GM21367 (cell line): Measurements from ENCODE around the gene LPIN3.

Experiments
- ATAC-seq: cut with Tn5 transposase; IDR thresholded peaks from one replicate; pipeline ENCODE4 v1.9.1; 2021; ENCODE audit not compliant: unreplicated experiment

LPIN3 gene

DNA sequence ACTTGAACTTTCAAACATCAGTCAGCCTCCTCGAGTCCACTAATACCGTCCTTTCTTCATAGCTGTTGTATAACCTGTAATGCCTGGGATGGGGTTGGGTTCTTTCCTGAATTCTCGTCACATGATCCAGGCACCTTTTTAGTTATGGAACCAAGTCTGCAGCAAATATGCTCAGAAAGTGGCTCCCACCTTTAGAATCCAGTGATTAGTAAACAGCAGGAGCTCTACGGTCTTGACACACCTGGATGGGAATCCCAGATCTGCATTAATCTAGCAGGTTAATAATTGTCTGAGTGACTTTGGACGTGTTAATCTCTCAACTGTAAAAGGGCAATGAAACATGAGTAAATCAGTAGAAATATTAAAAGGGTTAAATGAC lies 22.4 kb upstream of the LPIN3 start:
- ATAC-seq = no peak

DNA sequence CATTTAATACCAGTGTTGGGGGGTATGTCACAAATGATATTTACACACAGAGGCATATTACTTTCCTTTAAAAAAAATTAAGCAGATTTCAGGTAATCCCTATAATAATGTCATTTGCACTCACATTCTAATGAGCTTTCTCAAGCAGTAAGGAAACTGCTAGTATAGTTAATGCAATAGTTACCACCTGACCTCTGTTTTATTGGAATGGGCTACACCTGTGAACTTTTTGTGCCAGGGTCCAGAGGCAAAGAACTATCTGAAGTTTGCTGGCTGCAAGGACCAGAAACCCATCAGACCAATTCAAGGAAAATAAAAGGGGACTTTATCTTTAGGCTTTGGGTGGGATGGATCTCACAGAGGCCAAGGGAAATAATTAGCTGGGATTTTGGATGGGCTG lies 20.2 kb upstream of the LPIN3 start:
- no peak for ATAC-seq

- ATAC-seq = no peak
Measured at GRCh38 chr20:41320976-41321375, 19.6 kb upstream of the LPIN3 start.

- no peak for ATAC-seq
Measured at GRCh38 chr20:41327178-41327577, 13.4 kb upstream of the LPIN3 start.

DNA sequence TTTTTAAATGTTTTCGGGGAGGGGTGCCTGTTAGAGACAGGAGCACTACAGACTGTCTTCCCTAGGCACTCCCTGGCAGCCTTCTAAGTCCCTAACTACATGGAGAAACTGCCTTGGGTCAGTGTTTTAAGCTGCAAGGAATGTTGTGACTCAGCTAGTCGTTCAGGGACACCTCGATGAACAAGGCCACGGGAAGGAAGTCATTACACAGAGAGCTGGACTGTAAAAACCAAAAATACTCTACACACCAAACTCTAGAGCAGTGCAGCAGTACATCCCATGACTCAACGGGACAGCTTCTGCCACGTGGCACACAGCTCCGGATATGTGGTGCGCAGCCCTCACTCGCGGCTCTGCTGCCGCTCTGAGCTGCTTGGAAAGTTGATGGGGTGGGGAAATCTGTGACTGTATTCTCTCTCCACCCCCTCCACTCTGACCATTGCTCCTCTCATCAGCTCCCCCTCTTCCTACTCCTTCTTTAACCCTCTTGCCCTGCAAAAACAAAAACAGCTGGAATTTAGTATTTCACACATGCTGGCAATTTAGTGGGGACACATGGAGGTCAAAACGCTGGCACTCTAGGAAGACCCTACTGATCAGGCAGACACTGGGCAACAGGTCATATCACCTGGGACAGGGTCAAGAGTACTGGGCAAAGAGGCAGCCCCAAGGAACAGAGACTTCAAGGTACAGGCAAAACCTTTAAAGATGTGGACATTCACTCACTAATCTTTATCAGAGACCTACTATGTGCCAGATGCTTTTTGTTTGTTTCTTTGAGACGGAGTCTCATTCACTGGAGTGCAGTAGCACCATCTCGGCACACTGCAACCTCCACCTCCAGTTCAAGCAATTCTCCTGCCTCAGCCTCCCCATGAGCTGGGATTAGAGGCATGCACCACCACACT lies 10.9 kb upstream of the LPIN3 start:
- ATAC-seq = no peak

DNA sequence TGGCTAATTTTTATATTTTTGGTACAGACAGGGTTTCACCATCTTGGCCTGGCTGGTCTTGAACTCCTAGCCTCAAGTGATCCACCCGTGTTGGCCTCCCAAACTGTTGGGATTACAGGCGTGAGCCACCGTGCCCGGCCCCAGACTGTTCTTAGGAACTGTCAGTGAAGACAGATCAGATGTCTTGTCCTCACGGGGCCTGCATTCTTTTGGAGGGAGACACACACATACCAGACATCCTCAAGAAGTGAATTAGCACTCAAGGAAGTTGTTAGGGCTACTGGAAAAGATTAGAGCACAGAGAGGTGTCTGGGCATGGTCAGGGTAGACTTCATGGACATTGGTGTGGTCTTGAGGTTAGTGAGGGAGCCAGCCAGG lies 10.3 kb upstream of the LPIN3 start:
- no peak for ATAC-seq

DNA sequence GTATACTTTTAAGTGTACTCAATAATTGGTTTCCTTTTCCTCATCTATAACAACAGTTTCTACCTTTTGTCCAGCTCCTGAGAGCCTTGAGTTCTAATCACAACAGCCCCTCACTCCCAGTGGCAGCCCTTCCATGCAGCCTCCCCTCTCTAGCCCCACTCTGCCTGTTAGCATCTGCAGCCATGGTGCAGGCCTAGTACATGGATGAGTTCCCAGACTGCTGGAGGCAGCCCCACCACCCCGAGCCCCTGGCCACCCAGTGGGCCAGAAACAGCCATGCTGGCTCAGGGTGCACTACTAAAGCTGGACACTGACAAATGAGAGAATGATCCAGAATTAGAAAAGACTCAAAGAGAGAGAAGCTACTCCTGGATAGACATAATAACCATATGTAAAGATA lies 9.7 kb upstream of the LPIN3 start:
- no peak for ATAC-seq

DNA sequence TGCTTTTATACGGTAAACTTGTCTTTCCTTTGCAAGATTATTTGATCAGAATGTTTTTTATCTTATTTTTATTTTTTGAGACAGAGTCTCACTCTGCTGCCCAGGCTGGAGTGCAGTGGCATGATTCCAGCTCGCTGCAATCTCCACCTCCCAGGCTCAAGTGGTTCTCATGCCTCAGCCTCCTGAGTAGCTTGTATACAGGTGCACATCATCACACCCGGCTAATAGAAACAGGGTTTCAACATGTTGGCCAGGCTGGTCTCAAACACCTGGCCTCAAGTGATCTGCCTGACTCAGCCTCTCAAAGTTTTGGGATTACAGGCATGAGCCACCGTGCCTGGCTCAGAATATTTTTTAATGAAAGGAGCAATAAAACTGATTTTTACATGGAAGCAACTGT lies 8.9 kb upstream of the LPIN3 start:
- ATAC-seq = no peak

DNA sequence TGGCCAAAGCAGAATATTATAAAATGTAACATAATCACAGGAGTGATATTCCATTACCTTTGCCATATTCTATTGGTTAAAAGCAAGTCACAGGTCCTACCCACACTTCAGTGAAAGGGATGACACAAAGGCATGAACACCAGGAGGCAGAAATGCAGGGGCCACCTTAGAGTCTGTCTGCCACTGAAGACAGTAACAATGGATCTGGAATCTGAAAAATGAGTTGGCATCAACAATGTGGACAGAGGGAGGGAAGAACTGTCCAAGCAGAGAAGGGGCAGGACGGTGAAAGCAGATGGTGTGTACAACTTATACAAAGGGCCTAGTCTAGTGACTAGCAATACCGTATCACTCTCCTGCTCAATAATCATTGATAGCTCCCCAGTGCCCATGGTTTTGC lies 6.6 kb upstream of the LPIN3 start:
- no peak for ATAC-seq

DNA sequence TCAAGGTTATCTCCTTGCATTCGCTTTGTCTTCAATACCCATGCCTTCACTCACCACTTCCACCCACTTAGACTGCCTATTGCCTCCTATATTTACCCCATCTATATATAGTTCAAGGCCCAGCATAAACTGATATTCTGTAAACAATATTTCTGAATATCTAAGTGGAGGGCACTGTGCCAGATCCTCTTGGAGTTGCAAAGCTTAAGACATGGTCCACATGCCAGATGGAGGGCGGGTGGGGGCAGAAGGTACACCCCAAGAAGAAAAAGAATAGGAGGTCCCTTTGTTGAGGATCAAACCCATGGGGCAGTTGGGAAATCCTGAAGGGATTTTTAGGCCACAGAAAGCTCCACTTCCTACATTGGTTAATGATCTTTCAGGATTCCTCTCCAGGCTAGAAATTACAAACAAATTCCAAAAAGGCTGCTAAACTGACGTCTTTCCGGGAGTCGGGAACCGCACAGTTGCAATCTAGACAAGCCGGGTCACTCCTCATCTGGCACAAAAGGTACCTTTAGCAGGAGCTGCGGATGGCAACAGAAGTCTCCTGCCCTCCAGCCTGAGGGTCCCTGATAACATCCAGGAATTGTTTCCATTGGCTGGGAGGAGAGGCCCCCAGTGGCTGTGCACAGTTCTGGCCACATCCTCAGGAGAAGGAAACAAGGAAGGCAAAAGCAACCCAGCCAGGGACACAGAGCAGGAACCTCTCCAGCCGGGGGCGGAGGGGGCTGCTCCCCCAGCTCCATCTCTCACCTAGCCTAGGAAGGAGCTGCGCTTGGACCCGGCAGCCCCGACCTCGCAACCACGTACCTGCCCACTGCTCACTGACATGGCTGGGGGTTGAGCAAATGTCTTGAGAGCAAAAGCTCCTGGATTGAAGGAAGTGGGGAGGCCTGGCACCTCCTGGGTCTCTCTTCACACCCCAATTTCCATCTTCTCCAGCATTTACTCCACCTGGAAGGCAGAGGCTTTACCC lies 5.9 kb upstream of the LPIN3 start:
- no peak for ATAC-seq

GRCh38 chr20:41335591-41335990 lies 5.0 kb upstream of the LPIN3 start:
- ATAC-seq = no peak

- ATAC-seq = no peak
Measured at GRCh38 chr20:41336711-41337492, 3.7 kb upstream of the LPIN3 start.

- peak; percentile 55 for ATAC-seq
Measured at GRCh38 chr20:41339957-41340326, 679 bp upstream of the LPIN3 start.

- ATAC-seq = no peak
Measured at GRCh38 chr20:41342474-41343464, 2.1 kb downstream of the LPIN3 start.

GRCh38 chr20:41344477-41344876 lies 3.9 kb downstream of the LPIN3 start:
- ATAC-seq = no peak

- ATAC-seq = no peak
Measured at GRCh38 chr20:41344938-41345728, 4.5 kb downstream of the LPIN3 start.

DNA sequence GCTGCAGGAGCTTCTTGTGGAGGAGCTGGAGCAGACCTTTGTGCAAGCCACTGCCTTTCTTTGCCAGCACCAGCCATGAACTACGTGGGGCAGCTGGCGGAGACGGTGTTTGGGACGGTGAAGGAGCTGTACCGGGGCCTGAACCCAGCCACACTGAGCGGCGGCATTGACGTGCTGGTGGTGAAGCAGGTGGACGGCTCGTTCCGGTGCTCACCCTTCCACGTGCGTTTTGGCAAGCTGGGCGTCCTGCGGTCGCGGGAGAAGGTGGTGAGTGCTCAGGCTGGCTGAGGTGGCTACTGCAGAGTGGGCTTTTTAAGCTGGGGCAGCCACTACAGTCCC lies 5.1 kb downstream of the LPIN3 start:
- no peak for ATAC-seq

DNA sequence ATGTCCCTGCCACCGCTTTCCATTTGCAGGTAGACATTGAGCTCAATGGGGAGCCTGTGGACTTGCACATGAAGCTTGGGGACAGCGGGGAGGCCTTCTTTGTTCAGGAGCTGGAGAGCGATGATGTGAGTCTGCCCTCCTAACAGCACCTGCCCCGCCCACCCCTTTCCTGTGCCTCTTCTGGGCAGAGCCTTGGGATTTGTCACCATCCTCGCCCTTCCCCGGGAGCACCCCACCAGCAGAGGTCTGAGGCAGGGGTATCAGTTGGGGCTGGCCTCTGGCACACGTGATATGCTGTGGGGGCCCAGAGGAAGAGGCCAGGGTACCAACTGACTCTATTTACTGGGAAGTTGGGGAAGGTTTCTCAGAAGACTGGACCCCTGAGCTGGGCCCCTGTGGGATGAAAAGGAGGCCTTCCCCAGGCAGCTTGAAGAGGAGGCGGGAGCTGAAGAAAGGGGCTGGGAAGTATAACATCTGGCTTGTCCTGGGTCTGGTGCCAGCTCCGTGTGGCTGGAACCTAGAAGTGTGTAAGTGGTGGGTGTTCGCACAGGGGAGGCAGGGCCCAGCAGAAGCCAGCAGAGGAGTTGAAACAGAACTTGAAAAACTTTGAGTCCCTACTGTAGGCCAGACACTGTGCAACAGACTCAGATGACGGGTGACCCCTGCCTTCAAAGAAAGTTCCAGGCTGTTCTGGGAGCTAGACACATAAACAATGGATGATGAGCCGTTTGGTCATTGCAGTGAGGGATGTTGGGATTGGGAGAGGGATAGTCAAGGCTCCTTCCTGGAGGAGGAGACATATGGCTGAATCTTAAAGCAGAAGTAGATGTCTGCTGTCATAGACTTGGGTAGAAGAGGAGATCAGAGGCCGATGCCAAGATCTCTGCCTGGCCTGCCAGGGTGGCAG lies 7.2 kb downstream of the LPIN3 start:
- no peak for ATAC-seq
